ENCODE measurements around the gene GMNC.

GMNC gene

DNA sequence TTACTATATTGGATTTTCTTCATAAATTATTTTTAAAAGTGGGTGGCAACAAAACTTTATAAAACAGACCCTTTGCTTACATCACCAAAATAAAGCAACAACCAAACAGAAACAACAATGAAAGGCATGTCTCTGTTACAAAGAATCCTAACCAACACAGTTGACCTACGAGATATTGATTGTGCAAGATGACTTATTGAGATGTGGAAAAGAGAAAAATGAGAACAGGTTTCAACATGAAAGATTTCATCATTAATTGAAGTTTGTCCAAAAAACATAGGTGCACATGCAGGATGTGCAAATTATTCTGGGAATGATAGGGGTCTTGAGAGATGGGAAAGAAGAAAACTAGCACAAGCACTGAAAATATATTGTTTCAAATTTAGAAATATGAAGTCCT lies 9.0 kb downstream of the GMNC start:
- H3K4me3 ChIP-seq (ENCODE audit: low read depth, low read length) = no peak overlapping the region
- DNase-seq (ENCODE audit: low read depth) = no peak
- TF ChIP-seq, protein P1, sequence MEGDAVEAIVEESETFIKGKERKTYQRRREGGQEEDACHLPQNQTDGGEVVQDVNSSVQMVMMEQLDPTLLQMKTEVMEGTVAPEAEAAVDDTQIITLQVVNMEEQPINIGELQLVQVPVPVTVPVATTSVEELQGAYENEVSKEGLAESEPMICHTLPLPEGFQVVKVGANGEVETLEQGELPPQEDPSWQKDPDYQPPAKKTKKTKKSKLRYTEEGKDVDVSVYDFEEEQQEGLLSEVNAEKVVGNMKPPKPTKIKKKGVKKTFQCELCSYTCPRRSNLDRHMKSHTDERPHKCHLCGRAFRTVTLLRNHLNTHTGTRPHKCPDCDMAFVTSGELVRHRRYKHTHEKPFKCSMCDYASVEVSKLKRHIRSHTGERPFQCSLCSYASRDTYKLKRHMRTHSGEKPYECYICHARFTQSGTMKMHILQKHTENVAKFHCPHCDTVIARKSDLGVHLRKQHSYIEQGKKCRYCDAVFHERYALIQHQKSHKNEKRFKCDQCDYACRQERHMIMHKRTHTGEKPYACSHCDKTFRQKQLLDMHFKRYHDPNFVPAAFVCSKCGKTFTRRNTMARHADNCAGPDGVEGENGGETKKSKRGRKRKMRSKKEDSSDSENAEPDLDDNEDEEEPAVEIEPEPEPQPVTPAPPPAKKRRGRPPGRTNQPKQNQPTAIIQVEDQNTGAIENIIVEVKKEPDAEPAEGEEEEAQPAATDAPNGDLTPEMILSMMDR (IDR thresholded peaks at IDR 0.05; ENCODE audit: low read depth, low read length, missing control alignments) = no peak

DNA sequence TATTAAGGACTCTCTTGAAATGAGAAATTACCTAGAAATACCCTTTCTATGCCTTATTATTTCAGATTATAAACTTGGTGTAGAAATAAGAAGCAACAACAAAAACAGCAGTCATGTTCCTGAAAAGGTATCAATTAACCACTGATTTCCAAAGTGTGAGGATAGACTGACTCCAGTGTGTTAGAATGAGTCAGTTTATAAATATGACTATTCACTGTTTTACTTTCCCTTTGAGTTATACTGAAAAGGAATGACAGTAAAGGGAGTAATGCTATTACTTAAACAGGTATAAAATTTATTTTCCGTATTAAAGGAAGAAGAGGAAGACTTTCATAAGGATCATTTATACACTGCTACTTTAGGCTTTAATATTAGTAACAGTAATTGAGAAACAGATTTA lies 12.9 kb downstream of the GMNC start:
- TF ChIP-seq, protein P1 (IDR thresholded peaks at IDR 0.05; ENCODE audit: low read depth, low read length, missing control alignments) = no peak
- no peak overlapping the region for H3K4me3 ChIP-seq (ENCODE audit: low read depth, low read length)

DNA sequence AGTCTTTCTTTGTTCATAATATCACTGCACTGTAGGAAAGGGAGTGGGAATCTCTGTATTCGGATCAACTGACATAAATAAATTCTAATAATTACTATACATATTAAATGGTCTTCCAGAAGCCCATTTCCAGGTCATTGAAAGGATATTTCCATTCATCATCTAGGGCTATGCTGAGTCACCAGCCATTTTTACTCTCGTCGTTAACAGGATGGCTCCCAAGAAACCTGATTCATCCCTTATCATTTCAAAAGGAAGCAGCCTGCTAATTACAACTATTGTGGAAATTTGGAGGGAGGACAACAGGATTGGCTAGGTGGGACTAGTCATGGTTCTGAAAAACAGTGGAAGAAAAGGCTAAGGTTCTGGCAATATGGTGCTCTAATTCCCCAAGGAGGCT lies 13.6 kb downstream of the GMNC start:
- no peak for DNase-seq (ENCODE audit: low read depth)
- TF ChIP-seq, protein P1 (IDR thresholded peaks at IDR 0.05; ENCODE audit: low read depth, low read length, missing control alignments) = no peak
- no peak overlapping the region for H3K4me3 ChIP-seq (ENCODE audit: low read depth, low read length)

More for the DNA sequence above, 12.9 kb downstream of the GMNC start:
- no peak for DNase-seq (ENCODE audit: low read depth)

DNA sequence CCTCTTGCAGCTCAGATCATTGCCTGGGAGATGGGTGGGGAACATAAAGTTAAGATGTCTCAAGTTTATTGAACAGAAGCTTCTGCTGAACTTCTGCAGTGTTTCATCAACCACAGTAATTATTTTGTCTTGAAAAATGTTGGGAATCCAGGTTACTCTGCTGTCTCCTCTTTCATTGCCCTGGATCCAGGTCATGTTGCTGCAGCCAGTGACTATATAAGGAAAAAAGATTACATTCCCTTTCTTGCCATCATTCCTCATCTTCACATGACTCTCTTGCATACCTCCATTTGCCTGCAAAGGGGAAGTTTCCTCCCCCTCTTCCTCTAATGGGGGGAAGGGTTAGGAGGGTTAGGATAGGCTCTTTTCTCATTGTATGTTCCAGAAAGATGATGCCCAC lies 15.1 kb downstream of the GMNC start:
- H3K4me3 ChIP-seq (ENCODE audit: low read depth, low read length) = no peak overlapping the region
- no peak for DNase-seq (ENCODE audit: low read depth)
- TF ChIP-seq, protein P1 (IDR thresholded peaks at IDR 0.05; ENCODE audit: low read depth, low read length, missing control alignments) = no peak

DNA sequence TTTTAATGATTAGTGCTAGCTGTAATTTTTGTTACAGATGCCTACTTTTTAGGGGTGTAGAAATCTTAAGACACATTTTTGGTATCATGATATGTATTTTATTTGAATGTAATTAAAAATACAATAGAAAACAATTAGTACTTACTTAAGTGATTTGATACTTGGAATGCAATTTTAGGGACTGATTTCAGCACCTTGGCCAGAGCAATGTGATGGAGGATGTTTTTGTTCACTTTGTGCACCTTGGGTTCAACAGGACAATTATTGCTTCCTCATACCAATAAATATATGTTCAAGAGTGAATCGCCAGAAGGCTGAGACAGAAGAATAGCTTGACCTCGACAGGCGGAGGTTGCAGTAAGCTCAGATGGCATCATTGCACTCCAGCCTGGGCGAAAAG lies 22.3 kb downstream of the GMNC start:
- H3K4me3 ChIP-seq (ENCODE audit: low read depth, low read length) = no peak overlapping the region
- DNase-seq (ENCODE audit: low read depth) = no peak
- TF ChIP-seq, protein P1 (IDR thresholded peaks at IDR 0.05; ENCODE audit: low read depth, low read length, missing control alignments) = no peak

DNA sequence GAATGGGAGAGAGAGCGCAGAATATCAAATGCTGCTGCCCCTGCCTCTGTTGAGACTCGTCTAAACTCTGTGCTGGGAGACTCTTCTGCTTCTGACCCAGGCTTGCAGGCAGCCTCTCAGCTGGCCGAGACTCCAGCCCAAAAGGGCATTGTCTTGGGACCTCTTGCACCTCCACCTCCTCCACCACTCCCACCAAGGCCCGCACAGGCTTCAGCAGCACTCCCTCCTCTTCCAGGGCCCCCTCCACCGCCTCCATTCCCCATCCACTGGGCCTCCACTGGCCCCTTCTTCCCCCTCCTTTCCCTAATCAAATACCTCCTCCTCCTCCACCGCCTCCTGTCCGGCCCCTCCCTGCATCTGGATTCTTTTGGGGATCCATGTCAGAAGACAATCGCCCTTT lies 31.3 kb downstream of the GMNC start:
- DNase-seq (ENCODE audit: low read depth) = no peak
- TF ChIP-seq, protein P1 (IDR thresholded peaks at IDR 0.05; ENCODE audit: low read depth, low read length, missing control alignments) = no peak
- H3K4me3 ChIP-seq (ENCODE audit: low read depth, low read length) = no peak overlapping the region

DNA sequence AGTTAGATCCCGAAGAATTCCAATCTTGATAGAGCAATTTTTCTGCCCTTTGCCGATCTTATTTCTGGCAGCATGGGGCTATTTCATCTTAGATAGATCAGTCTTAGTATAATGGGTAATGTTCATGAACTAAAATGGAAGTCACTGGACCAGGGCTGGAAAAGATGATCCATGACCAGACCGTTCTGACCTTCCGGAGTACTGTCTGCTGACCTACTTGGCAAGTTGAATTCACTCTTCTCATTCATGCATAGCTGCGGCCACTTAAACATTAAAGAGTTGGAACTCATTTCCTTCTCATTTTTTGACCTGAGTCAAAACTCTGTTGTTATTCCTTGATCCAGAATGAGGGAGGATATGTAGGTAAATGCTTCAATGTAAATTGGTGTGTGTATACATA lies 32.5 kb downstream of the GMNC start:
- TF ChIP-seq, protein P1 (IDR thresholded peaks at IDR 0.05; ENCODE audit: low read depth, low read length, missing control alignments) = no peak
- no peak for DNase-seq (ENCODE audit: low read depth)
- H3K4me3 ChIP-seq (ENCODE audit: low read depth, low read length) = no peak overlapping the region

Data from GM12864 (cell line).